Psoas muscle (tissue), 8 donors: Measurements from ENCODE around the gene SPAG16. TPM values are rescaled to one million over a fixed set of nuclear protein-coding genes. Genes with fewer than 3 reads are reported as not detected.

Experiments
- ATAC-seq, 4 donors: fragments of 200-7000 bp; cut with Tn5 transposase; one replicate each; pipeline ENCODE4 v1.9.1; 2020; ENCODE audit warnings: moderate library complexity in 3 of 4, mild to moderate bottlenecking in 2 of 4
- DNase-seq, 2 donors: peaks; one replicate each; pipeline ENCODE4 v3.0.0-alpha.2; 2020
- H3K27ac ChIP-seq: fragments of 200-600 bp; one replicate; pipeline ENCODE4 v1.8.0; 2022
- H3K27me3 ChIP-seq, 3 donors: fragments of 200-600 bp in 1 of 3; one replicate each; pipeline versions ENCODE4 v1.6.1 to v1.8.0; 2013 to 2022; ENCODE audit warnings: low read length in 2 of 3, mild to moderate bottlenecking in 2 of 3, moderate library complexity in 1 of 3; ENCODE audit not compliant: insufficient read depth in 3 of 3
- H3K36me3 ChIP-seq, 2 donors: fragments of 200-600 bp in 1 of 2; one replicate each; pipeline versions ENCODE4 v1.6.1 to v1.8.0; 2013 to 2022; ENCODE audit warnings: low read depth in 1 of 2, mild to moderate bottlenecking in 1 of 2, moderate library complexity in 1 of 2; ENCODE audit not compliant: insufficient read depth in 1 of 2
- H3K4me1 ChIP-seq: fragments of 200-600 bp; one replicate; pipeline ENCODE4 v1.8.0; 2022
- H3K4me3 ChIP-seq: fragments of 200-600 bp; one replicate; pipeline ENCODE4 v1.8.0; 2022; ENCODE audit warnings: mild to moderate bottlenecking
- H3K9me3 ChIP-seq: fragments of 200-600 bp; one replicate; pipeline ENCODE4 v1.8.0; 2022
- WGBS, 3 donors: extraction: QIAGEN DNeasy Blood & Tissue Kit; methylation state at CpG; one replicate each; pipeline versions ENCODE4 v1.1.6 to v1.1.7; 2013; 5-methylcytosine and 5-hydroxymethylcytosine counted together
- intact Hi-C, 2 donors: fragments of 100-400 bp; cut with DNase I; formaldehyde crosslinking; loops; one replicate each; pipeline versions ENCODE4 v1.11.0 to v1.14.2; 2022
- polyA plus RNA-seq, 3 donors: library from polyadenylated mRNA; stranded (reverse); fragments of 200-250 nt; gene quantifications; one replicate each; pipeline ENCODE4 v1.2.3, GENCODE V29; 2013
- total RNA-seq, 4 donors: library from RNA; stranded (reverse); fragmentation: NEBNext Ultra II Directional in 2 of 4; extraction: Animal tissue kit (Norgen Biotek cat#: 25700) in 2 of 4; gene quantifications; one replicate each; pipeline versions ENCODE4 v1.2.1 to v1.2.4, GENCODE V29; 2021 to 2023
- TF ChIP-seq, protein P1 (sequence below): fragments of 200-600 bp; IDR thresholded peaks from one replicate; pipeline ENCODE4 v1.8.0; 2022; ENCODE audit warnings: antibody characterized with exemption
- donor health status: healthy with polysubstance abuse.
- donor health status: DM: no; HTN: no; CAD: no; lungs with moderate emphysema.
- donor health status: Bipolar disorder and iron deficiency.
- donor health status: healthy.
- donor health status: DM: yes; HTN: yes; CAD: no.
- donor health status: DM: no; HTN: no; CAD: no.
- donor health status: DM: no; HTN: no; CAD: no.
- donor health status: DM: yes; HTN: yes; CAD: no.

The SPAG16 gene
- total and polyA plus RNA-seq, 7 donors, result 1.6 to 8.7 (median 4.3) TPM

DNA sequence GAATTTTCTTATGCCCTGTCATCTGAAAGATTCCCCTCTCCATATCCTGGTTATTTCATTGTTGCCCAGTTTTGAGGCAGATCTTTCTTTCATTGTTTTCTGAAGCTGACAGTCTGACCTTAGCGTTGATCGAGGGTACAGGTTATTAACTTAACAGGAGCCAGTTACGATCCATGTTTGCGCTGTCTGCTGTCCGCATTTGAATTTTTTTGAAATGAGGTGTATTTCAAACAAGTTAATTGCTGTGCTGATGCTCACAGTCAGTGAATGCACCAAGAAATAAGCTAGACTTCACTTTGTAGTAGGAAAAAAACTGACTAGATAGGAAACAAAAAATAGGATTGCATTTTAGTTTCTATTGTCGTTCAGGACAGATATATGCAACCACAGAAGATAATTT lies 34.8 kb upstream of the SPAG16 start:
- DNase-seq (no peak), ATAC-seq (no peak)
- Histone ChIP-seq H3K27ac (no peak overlapping the region), H3K36me3 (no peaks in the 10 kb centered on the region), H3K27me3 (no peaks in the 10 kb centered on the region), H3K9me3 (no peaks in the 10 kb centered on the region), H3K4me1 (no peaks in the 10 kb centered on the region), H3K4me3 (no peak overlapping the region)
- 82 to 84% (median 83%) methylated on average over 6 of the region's 6 CpGs for WGBS, 3 donors
- TF ChIP-seq, protein P1, sequence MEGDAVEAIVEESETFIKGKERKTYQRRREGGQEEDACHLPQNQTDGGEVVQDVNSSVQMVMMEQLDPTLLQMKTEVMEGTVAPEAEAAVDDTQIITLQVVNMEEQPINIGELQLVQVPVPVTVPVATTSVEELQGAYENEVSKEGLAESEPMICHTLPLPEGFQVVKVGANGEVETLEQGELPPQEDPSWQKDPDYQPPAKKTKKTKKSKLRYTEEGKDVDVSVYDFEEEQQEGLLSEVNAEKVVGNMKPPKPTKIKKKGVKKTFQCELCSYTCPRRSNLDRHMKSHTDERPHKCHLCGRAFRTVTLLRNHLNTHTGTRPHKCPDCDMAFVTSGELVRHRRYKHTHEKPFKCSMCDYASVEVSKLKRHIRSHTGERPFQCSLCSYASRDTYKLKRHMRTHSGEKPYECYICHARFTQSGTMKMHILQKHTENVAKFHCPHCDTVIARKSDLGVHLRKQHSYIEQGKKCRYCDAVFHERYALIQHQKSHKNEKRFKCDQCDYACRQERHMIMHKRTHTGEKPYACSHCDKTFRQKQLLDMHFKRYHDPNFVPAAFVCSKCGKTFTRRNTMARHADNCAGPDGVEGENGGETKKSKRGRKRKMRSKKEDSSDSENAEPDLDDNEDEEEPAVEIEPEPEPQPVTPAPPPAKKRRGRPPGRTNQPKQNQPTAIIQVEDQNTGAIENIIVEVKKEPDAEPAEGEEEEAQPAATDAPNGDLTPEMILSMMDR, result no peak
- intact Hi-C loops, result no loop called here

- Histone ChIP-seq H3K4me3 (peak overlapping the region; percentile 50), H3K4me1 (no peaks in the 10 kb centered on the region), H3K36me3 (no peaks in the 10 kb centered on the region), H3K27ac (no peak overlapping the region), H3K9me3 (no peaks in the 10 kb centered on the region), H3K27me3 (no peaks in the 10 kb centered on the region)
- WGBS, 3 donors, result 8 to 23% (median 15%) methylated on average over 3 of the region's 3 CpGs
- TF ChIP-seq, protein P1, result peak; percentile 76
- no peak for DNase-seq
- intact Hi-C loops, result loop anchor here in 1 of 2 donors (5.0 to 10.0 kb wide), 2 partner anchors 243 to 681 kb away; no protein-coding TSS in a partner anchor
- peak; percentile 54 to 89 (median 74) for ATAC-seq
Observed at GRCh38 chr2:213251618-213252017, 32.6 kb upstream of the SPAG16 start.

DNA sequence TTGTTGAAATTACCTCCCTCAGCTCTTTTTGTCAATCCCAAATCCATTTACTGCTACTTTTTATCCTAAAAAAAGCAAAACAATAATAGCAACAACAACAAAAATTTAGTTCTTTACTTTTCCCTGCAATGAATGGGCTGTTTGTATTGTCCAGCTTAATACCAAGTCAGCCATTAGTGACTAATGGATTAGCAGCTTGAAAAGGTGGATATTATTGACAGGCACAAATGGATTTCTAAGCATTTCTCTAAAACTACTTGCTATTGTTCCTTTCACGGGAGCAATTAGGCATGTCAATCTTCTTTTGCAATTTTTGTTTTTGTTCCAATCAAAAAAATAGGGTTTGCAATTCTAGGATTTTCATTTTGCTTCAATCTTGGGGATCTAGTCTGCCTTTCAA lies 32.1 kb upstream of the SPAG16 start:
- 38 to 61% (median 40%) methylated on average over 1 of the region's 1 CpG for WGBS, 3 donors
- no peak for ATAC-seq
- H3K27ac ChIP-seq, result no peak overlapping the region
- DNase-seq, result no peak
- H3K36me3 ChIP-seq, result no peaks in the 10 kb centered on the region
- H3K4me3 ChIP-seq, result peak overlapping the region; percentile 50
- H3K4me1 ChIP-seq, result no peaks in the 10 kb centered on the region
- no peaks in the 10 kb centered on the region for H3K27me3 ChIP-seq
- TF ChIP-seq, protein P1, result no peak
- H3K9me3 ChIP-seq, result no peaks in the 10 kb centered on the region
- intact Hi-C loops, result loop anchor here in 1 of 2 donors (5.0 to 10.0 kb wide), 2 partner anchors 243 to 680 kb away; no protein-coding TSS in a partner anchor

- no peaks in the 10 kb centered on the region for H3K36me3 ChIP-seq
- WGBS, 3 donors, result 33 to 41% (median 36%) methylated on average over 4 of the region's 4 CpGs
- no peaks in the 10 kb centered on the region for H3K4me1 ChIP-seq
- ATAC-seq, result no peak
- H3K27ac ChIP-seq, result no peak overlapping the region
- DNase-seq, result no peak
- H3K4me3 ChIP-seq, result no peak overlapping the region
- TF ChIP-seq, protein P1, result no peak
- no peaks in the 10 kb centered on the region for H3K27me3 ChIP-seq
- no peaks in the 10 kb centered on the region for H3K9me3 ChIP-seq
- intact Hi-C loops, result loop anchor here in 1 of 2 donors (5.0 to 10.0 kb wide), 2 partner anchors 242 to 679 kb away; no protein-coding TSS in a partner anchor
Observed at GRCh38 chr2:213253162-213253561, 31.1 kb upstream of the SPAG16 start.

DNA sequence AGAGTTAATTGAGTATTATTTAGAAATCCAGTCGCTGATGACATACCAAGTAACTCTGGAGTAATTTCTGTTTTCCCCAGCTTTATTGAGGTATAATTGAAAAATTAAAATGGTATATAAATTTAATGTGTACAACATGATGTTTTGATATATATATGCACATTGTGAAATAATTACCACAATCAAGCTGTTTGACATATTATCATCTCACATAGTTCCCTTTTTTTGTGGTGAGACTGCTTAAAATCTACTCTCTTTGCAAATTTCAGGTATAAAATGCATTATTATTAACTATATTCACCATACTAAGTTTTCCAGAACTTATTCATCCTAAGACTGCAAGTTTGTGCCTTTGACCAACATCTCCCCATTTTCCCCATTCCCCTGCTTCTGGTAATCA lies 25.0 kb upstream of the SPAG16 start:
- 78 to 92% (median 86%) methylated on average over 1 of the region's 1 CpG for WGBS, 3 donors
- intact Hi-C loops, result loop anchor here in 1 of 2 donors (10.0 kb wide), 1 partner anchor 236 kb away; no protein-coding TSS in a partner anchor
- no peak for ATAC-seq

More for the DNA sequence above, 25.0 kb upstream of the SPAG16 start:
- no peaks in the 10 kb centered on the region for H3K4me1 ChIP-seq
- TF ChIP-seq, protein P1, result no peak
- H3K27ac ChIP-seq, result no peak overlapping the region
- H3K36me3 ChIP-seq, result no peaks in the 10 kb centered on the region
- no peaks in the 10 kb centered on the region for H3K9me3 ChIP-seq
- no peak overlapping the region for H3K4me3 ChIP-seq
- DNase-seq, result no peak
- no peaks in the 10 kb centered on the region for H3K27me3 ChIP-seq
